Stimulated activated naive CD4-positive, alpha-beta T cell (primary cell): ENCODE results near the gene SLC1A2.

ENCODE experiments used
- DNase-seq, 6 experiments: peaks; one replicate each; lab custom pipeline; 2025; lab: John Stamatoyannopoulos, UW

Gene SLC1A2

GRCh38 chr11:35348898-35349687 lies 70.3 kb downstream of the SLC1A2 start:
- peak in 2 of 6 experiments; percentile 16 to 22 for DNase-seq

- no peak for DNase-seq
These were observed 71.4 kb downstream of the SLC1A2 start for GRCh38 chr11:35347921-35348331.

DNA sequence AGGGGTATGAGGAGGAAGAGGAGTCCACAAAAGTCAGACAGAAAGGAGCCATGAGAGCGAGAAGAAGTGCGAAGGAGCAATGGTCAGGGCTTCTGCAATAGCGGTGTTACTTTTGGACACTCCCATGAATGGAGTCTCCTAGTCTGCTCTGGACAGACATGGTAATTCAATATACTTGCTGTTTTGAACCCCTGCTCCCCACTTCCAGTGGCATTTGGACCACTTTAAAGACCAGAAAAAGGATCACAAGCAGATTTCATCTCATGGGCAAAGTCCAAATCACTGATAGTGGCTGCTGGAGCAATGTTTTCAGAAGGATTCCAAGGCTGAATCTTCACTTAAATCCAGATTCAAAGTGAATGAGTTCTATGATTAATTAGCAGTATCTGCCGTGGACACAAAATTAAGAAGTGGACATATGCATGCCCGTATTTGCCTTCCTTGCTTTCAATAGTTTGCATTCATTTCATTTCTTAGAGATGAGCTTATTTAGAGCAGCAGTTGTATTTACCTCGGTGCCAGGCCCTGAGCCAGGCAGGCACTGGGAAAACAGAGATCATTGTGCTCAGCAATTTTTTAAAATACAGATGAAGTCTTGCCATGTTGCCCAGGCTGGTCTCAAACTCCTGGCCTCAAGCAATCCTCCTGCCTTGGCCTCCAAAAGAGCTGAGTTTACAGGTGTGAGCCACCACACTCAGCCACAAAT lies 72.0 kb downstream of the SLC1A2 start:
- no peak for DNase-seq

DNA sequence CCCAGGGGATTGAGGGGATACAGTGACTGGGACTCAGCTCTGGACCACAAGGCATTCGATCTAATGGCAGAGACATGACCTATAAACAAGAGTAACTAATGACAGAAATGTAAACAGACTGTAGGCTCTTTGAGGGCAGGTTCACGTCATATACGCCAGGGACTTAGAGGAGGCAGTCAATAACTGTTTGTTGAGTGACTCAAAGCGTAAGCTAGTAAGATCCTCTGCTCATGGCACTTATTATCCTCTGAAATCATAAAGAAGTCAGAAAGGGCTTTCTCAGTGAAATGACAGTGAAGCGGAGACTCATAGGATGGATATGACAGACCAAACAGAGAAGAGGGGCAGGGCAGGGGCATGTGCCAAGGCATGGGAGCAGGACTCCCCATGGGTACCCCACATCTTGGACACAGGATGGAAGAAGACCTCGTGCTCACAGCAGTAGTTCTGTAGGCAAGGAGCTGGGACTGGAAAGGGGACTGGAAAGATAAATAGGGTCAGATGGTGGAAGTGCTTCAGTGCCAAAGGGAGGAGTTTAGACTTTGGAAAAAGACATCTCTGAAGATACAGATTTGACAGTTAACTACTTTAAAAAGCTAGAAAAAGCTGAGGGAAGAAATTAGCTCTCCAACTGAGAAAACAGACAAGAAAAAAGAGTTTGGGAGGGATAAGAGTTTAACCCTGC lies 72.7 kb downstream of the SLC1A2 start:
- DNase-seq = no peak

- DNase-seq = no peak
These were observed 74.4 kb downstream of the SLC1A2 start for GRCh38 chr11:35344681-35345574.

- peak in 5 of 6 experiments; percentile 11 to 62 (median 48) for DNase-seq
These were observed 76.2 kb downstream of the SLC1A2 start for GRCh38 chr11:35343033-35343598.

DNA sequence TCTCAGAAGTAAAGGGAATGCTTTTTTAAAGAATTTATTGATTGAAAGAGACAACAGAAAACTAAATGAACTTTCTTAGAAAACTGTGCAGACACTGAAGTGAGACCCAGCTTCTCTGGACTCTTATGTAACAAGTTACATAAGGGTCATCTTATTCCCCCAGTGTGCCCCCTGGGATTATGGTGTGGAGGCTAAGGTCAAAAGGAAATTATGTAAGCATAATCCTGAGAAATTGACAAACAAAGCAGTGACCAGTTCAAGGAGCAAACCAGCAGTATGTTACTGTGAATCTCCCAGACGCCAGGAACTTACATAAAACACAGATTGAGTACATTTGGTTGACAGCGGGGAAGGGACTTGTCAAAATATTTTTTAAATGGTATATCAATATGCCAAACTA lies 78.6 kb downstream of the SLC1A2 start:
- no peak for DNase-seq

GRCh38 chr11:35340071-35340470 lies 79.3 kb downstream of the SLC1A2 start:
- no peak for DNase-seq

DNA sequence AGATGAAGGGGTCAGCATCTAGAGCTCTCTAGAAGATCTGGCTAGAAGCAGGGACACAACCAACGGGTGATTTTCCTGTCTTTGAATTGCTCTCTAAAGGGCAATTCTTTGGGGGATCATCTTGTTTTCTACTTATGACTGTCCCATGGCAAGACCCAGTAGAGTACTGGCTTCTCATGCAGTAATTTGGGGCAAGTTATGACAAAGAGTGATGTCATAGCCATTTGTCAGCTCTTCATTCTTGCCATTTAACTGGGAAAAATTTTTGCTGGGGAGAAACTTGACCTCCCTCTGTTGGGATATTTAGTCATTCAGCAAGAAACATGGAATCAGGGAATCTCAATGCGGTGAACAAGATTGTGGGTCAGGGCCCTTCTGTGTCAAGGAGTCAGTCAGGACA lies 80.4 kb downstream of the SLC1A2 start:
- DNase-seq = no peak

DNA sequence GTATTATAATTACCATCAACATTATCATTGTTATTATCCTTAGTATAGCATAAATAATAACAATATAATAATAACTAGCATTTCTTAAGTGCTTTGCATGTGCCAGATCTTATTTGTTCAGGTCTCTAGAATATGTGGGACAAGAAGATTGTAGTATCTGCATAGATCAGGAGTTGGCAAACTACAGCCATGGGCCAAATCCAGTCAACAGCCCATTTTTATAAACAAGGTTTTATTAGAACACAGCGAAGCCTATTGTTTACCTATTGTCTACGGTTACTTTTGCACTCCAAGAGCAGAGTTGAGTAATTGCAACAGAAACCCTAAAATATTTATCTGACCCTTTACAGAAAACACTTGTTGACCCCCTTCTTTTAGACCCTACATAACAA lies 81.4 kb downstream of the SLC1A2 start:
- DNase-seq = no peak

DNA sequence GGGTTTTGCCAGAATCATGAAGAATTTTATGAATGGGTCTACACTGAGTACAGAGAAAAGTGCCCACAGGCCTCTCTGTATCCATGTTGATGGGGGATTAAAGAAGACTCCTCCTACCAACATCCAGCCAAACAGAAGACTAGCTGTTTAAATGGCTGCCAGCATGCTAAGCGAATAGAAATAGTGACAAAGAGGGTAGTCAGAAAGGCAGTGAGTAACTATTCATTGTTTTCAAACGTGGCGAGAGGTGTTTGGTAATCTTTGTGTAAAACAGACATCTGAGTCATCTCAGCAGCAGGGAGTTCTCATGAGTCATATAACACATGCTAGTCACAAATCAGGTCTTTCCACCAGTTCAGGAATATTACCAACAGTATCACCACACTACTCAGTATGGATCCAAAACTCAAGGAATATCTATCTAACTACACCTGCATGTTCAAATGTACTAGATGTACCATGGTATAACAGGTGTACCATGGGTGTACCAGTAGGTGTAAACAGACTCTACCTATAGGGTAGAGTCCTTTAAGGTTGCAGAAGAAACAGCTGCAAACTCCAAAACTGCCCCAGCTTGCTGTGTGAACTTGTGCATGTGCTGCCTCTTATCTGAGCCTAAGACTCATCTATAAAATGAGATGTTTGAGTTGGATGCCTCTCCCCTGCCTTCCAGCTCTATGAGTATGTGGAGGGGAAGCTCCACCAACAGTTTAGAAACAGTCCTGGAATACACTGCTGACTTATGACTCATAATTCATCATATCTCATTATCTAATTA lies 82.0 kb downstream of the SLC1A2 start:
- DNase-seq = no peak

GRCh38 chr11:35336726-35337125 lies 82.6 kb downstream of the SLC1A2 start:
- no peak for DNase-seq

- no peak for DNase-seq
These were observed 84.1 kb downstream of the SLC1A2 start for GRCh38 chr11:35335226-35335625.

GRCh38 chr11:35334385-35335090 lies 84.8 kb downstream of the SLC1A2 start:
- no peak for DNase-seq

- DNase-seq = no peak
These were observed 86.8 kb downstream of the SLC1A2 start for GRCh38 chr11:35332524-35332923.

DNA sequence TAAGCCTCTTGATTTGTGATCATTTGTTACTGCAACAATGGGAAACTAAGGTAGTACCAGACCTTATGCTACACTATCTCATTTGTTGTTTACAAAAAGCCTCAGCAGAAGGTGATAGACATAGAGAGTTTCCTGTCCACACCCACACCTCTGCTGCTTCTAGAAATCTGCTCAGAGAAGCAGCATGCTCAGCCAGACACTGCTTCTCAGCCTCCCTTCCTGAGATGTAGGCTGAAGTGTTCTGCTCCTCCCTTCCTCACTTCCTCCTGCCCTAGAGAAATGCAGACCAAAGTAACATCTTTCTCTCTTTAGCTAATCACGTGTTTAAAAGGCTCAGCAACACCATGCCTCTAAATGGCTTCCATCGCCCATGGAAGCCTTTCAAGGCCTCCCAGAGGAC lies 88.4 kb downstream of the SLC1A2 start:
- DNase-seq = peak; percentile 2 to 74 (median 38)

DNA sequence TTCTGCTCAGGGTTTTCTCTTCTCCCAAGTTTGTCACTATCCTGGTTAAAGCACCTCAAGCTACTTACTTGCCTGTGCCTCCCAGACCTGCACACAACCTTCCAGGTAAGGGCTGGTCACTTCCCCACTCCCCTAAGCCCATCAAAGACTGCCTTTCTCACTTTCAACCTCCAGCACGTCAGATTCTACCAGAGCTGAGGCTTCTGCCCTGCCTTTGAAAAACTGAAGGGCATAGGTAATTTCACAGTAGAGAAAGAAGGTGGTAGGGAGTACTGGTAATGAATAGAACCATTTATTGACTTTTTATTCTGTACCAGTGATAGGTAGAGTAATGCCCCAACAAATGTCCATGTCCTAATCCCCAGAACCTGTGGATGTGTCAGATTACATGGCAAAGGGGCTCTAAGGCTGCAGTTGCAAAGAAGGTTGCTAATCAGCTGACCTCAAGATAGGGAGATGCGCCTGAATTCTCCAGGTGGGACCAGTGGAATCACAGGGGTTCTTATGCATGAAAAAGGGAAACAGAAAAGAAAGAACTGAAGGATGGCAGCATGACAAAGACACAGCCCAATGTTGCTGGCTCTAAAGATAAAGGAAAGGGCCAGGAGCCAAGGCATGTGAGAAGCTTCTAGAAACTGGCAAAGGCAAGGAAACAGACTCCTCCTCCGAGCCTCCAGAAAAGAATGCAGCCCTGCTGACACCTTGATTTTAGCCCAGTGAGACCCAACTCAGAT lies 89.0 kb downstream of the SLC1A2 start:
- no peak for DNase-seq

- no peak for DNase-seq
These were observed 91.5 kb downstream of the SLC1A2 start for GRCh38 chr11:35327829-35328228.

- no peak for DNase-seq
These were observed 93.0 kb downstream of the SLC1A2 start for GRCh38 chr11:35326266-35326879.
